Measurements from ENCODE around the gene MXRA7. TPM values are rescaled to one million over a fixed set of nuclear protein-coding genes. Genes with fewer than 3 reads are reported as not detected.
A peak's percentile ranks its signal among the peaks of the same experiment; 100 is the strongest.

MXRA7 gene
- total and polyA plus RNA-seq, 7 donors = 8.3 to 428 (median 327) TPM

DNA sequence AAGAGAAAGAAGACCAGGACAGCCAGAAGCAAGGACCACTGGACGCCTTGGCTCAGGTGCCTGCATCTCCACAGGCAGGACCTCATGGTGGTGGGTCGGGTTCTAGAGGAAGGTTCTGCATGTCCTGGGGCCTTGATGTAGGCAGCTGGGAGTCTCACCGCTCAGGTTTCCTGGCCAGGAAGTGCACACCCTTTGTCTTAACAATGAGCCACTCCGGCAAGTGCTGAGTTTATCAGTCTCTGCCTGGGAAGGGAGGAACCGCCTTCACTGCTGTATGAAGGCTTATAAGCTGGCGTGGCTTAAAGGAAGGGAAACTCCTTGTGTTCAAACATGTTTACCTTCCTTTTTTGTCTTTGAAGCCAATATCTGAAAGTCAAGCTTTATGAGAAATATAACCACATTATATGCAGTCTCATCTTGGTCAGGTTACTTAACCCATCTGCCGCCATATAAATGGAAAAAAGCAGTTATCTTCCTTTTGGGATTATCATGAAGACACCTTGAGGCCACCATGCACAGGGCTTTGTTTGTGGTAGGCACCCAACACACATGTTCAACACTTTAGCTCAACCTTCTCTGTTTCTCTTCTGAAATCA lies 67.1 kb downstream of the MXRA7 start, which contains the start of gene ST6GALNAC1:
ST6GALNAC1 (minus strand) TSS at position 205 of the 596 bp plus-strand sequence; CDS start at position 86, 119 bp downstream.
- Histone ChIP-seq H3K9me3 (no peaks in the 10 kb centered on the region), H3K27me3 (no peaks in the 10 kb centered on the region), H3K4me1 (no peaks in the 10 kb centered on the region), H3K4me3 (peak within 1 kb of the TSS in 1 of 4 donors; percentile 15), H3K36me3 (no peaks in the 10 kb centered on the region), H3K27ac (peak within 1 kb of the TSS in 1 of 4 donors; percentile 25)
- no peak for TF ChIP-seq EP300 (IDR thresholded peaks at IDR 0.05)
- peak in 1 of 2 donors; percentile 71 for TF ChIP-seq POLR2A (IDR thresholded peaks at IDR 0.05)
- peak in 1 of 4 donors; percentile 45 for TF ChIP-seq POLR2AphosphoS5 (IDR thresholded peaks at IDR 0.05)
- TF ChIP-seq, protein P1, sequence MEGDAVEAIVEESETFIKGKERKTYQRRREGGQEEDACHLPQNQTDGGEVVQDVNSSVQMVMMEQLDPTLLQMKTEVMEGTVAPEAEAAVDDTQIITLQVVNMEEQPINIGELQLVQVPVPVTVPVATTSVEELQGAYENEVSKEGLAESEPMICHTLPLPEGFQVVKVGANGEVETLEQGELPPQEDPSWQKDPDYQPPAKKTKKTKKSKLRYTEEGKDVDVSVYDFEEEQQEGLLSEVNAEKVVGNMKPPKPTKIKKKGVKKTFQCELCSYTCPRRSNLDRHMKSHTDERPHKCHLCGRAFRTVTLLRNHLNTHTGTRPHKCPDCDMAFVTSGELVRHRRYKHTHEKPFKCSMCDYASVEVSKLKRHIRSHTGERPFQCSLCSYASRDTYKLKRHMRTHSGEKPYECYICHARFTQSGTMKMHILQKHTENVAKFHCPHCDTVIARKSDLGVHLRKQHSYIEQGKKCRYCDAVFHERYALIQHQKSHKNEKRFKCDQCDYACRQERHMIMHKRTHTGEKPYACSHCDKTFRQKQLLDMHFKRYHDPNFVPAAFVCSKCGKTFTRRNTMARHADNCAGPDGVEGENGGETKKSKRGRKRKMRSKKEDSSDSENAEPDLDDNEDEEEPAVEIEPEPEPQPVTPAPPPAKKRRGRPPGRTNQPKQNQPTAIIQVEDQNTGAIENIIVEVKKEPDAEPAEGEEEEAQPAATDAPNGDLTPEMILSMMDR (IDR thresholded peaks at IDR 0.05) = no peak
- DNase-seq = peak; percentile 45
- intact Hi-C loops (cut with DNase I) = no loop called here
- 9 to 49% methylated on average over 7 of the region's 7 CpGs for WGBS, 2 donors

DNA sequence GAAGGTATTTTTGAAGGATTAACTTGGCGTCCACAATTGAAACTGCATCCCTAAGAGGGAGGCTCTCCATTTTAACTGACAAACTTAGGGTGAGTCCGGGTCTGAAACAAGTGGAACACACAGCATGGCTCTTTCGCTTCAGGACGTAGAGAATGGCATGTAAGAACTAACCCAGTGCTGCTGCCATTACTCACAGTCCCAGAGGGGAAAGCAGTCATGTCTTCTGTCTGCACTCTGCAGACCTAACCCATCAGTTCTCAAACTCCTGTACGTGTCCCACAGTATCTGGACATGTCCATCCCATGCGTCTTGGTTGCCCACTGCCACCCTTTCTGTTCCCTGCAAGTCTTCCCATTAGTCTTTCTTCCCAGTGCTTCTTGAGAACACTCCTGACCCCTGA lies 67.8 kb downstream of the MXRA7 start:
- WGBS, 2 donors = 16 to 70% methylated on average over 6 of the region's 6 CpGs
- TF ChIP-seq EP300 (IDR thresholded peaks at IDR 0.05) (no peak), POLR2AphosphoS5 (IDR thresholded peaks at IDR 0.05) (no peak), POLR2A (IDR thresholded peaks at IDR 0.05) (no peak)
- TF ChIP-seq, protein P1 (IDR thresholded peaks at IDR 0.05) = no peak
- Histone ChIP-seq H3K27me3 (no peaks in the 10 kb centered on the region), H3K36me3 (no peaks in the 10 kb centered on the region), H3K4me1 (no peaks in the 10 kb centered on the region), H3K4me3 (peak overlapping the region in 1 of 4 donors; percentile 15), H3K27ac (peak overlapping the region in 1 of 4 donors; percentile 25), H3K9me3 (no peaks in the 10 kb centered on the region)
- intact Hi-C loops (cut with DNase I) = no loop called here
- no peak for DNase-seq

DNA sequence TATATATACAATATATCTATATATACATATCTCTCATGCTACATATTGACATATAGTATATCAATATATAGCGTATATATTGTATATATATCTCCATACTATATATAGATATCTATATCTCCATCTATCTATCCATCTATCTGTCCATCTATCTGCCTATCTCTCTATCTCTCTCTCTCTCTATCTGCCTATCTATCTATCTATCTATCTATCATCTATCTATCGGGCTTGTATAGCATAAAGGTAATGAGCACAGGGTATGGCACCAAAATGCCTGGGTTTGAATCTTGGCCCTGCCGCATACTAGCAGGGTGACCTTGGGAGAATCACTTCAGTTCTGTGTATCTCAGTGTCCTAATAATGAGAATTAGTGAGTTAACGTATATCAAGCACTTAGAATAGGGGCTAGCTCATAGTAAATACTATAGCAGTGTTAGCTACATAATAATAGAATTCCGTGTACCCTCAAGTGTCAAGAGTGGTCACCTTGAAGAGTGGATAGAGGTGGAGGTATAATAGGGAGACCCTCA lies 68.7 kb downstream of the MXRA7 start:
- Histone ChIP-seq H3K4me1 (no peaks in the 10 kb centered on the region), H3K27me3 (no peaks in the 10 kb centered on the region), H3K36me3 (no peaks in the 10 kb centered on the region), H3K4me3 (peak overlapping the region in 1 of 4 donors; percentile 15), H3K27ac (peak overlapping the region in 1 of 4 donors; percentile 25), H3K9me3 (no peaks in the 10 kb centered on the region)
- intact Hi-C loops (cut with DNase I) = no loop called here
- DNase-seq = no peak
- no peak for TF ChIP-seq EP300 (IDR thresholded peaks at IDR 0.05)
- no peak for TF ChIP-seq POLR2A (IDR thresholded peaks at IDR 0.05)
- TF ChIP-seq, protein P1 (IDR thresholded peaks at IDR 0.05) = no peak
- TF ChIP-seq POLR2AphosphoS5 (IDR thresholded peaks at IDR 0.05) = no peak
- 18 to 74% methylated on average over 5 of the region's 5 CpGs for WGBS, 2 donors

DNA sequence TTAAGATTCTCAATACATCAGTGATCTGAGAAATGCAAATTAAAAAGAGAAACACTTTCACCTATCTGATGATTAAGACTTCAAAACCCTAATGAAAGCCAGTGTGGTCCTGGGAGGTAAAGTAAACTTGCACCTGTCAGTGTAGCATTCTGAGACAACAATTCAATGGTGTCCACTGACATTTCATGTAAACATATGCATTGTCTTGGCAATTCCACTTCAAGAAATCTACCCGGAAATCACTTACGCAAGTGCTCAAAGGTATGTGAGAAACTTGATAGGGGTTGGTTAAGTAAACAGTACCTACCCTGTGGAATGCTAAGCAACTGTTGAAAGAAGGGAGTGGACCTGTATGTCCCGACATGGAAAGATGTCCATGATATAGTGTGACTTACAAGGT lies 69.3 kb downstream of the MXRA7 start:
- 11 to 68% methylated on average over 3 of the region's 3 CpGs for WGBS, 2 donors
- DNase-seq = no peak
- intact Hi-C loops (cut with DNase I) = no loop called here
- Histone ChIP-seq H3K27ac (no peak overlapping the region), H3K4me1 (no peaks in the 10 kb centered on the region), H3K4me3 (no peak overlapping the region), H3K36me3 (no peaks in the 10 kb centered on the region), H3K9me3 (no peaks in the 10 kb centered on the region), H3K27me3 (no peaks in the 10 kb centered on the region)
- TF ChIP-seq EP300 (IDR thresholded peaks at IDR 0.05) = no peak
- no peak for TF ChIP-seq POLR2AphosphoS5 (IDR thresholded peaks at IDR 0.05)
- no peak for TF ChIP-seq POLR2A (IDR thresholded peaks at IDR 0.05)
- TF ChIP-seq, protein P1 (IDR thresholded peaks at IDR 0.05) = no peak

All from sigmoid colon (tissue), 7 donors.